Measurements from ENCODE around the gene ZDHHC8.

Gene ZDHHC8

GRCh38 chr22:20182365-20182764 lies 50.8 kb downstream of the ZDHHC8 start:
- no peak for DNase-seq

- DNase-seq, result no peak
These were observed 51.5 kb downstream of the ZDHHC8 start for GRCh38 chr22:20183101-20183500.

- DNase-seq, result no peak
These were observed 52.2 kb downstream of the ZDHHC8 start for GRCh38 chr22:20183823-20184222.

GRCh38 chr22:20184501-20185165 lies 53.0 kb downstream of the ZDHHC8 start:
- DNase-seq, result no peak

DNA sequence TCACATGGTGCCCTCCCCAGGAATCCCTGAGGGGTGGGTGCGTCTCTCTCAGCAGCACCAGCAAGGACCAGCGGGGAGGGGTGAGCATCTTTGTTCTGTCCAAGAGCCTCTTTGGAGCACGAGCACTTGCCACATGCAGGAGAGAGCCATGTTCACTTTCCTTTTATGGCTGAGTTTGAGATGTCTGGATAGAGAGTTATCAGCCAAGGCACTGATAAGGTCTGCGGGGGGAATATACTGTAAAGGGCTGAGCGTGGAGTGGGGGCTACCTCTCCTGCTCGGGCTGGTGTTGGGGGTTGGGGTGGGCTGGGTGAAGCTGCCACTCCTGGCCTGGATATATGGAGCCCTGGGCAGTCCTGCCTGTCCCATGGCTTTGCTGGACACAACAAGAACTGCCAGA lies 54.1 kb downstream of the ZDHHC8 start:
- DNase-seq, result no peak

- no peak for DNase-seq
These were observed 54.7 kb downstream of the ZDHHC8 start for GRCh38 chr22:20186183-20186870.

- no peak for DNase-seq
These were observed 55.4 kb downstream of the ZDHHC8 start for GRCh38 chr22:20186871-20187546.

- no peak for DNase-seq
These were observed 56.4 kb downstream of the ZDHHC8 start for GRCh38 chr22:20187777-20188566.

DNA sequence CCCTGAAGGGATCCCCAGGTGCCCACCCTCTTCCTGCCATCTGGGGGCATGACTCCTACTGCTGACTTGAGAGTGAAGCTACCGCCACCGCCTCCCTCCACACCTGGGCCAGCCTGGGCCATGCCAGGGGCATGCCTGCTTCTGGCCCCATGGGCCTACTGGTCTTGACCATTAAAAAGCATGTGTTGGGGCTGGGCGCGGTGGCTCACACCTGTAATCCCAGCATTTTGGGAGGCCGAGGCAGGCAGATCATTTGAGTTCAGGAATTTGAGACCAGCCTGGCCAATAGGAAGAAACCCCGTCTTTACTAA lies 56.9 kb downstream of the ZDHHC8 start:
- DNase-seq, result no peak

- no peak for DNase-seq
These were observed 59.5 kb downstream of the ZDHHC8 start for GRCh38 chr22:20191000-20191515.

- DNase-seq, result no peak
These were observed 60.2 kb downstream of the ZDHHC8 start for GRCh38 chr22:20191803-20192202.

- DNase-seq, result no peak
These were observed 60.8 kb downstream of the ZDHHC8 start for GRCh38 chr22:20192293-20192971.

DNA sequence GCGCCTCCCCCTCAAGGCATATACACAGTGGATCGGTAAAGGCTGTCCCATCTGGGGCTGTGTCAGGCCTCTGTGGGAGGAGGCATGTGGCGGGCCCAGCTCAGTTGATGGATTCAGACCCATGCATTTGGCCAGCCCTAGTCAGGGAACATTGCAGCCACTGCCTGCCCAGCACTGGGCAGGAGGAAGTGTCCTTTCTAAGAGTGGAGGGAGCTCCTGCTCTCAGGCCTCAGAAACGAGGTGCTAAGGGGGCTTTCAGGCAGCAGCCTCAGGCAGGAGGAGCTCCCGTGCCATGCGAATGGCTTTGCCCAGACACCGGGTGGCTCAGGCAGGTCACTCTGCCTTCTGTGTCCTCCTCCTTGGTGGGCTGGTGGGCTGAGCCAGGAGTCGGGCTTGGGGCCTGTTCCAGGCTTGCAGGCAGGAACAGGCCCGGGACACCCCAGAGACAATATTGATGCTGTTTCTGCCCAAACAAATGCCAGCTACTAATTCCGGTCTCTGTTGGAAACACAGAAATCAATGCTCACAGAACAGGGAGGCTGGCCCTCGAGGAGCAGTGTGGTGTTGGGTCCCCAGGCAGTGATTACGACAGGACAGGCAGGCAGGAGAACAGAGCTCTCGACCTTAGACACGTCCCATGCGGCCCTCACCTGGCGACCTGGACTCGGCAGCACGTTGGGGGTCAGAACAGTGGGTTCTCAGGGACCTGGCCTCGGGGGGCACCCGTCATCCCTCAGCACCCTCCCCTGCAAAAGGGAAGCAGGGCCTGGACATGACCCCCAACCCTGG lies 61.6 kb downstream of the ZDHHC8 start:
- DNase-seq, result no peak

- DNase-seq, result no peak
These were observed 62.3 kb downstream of the ZDHHC8 start for GRCh38 chr22:20193761-20194494.

DNA sequence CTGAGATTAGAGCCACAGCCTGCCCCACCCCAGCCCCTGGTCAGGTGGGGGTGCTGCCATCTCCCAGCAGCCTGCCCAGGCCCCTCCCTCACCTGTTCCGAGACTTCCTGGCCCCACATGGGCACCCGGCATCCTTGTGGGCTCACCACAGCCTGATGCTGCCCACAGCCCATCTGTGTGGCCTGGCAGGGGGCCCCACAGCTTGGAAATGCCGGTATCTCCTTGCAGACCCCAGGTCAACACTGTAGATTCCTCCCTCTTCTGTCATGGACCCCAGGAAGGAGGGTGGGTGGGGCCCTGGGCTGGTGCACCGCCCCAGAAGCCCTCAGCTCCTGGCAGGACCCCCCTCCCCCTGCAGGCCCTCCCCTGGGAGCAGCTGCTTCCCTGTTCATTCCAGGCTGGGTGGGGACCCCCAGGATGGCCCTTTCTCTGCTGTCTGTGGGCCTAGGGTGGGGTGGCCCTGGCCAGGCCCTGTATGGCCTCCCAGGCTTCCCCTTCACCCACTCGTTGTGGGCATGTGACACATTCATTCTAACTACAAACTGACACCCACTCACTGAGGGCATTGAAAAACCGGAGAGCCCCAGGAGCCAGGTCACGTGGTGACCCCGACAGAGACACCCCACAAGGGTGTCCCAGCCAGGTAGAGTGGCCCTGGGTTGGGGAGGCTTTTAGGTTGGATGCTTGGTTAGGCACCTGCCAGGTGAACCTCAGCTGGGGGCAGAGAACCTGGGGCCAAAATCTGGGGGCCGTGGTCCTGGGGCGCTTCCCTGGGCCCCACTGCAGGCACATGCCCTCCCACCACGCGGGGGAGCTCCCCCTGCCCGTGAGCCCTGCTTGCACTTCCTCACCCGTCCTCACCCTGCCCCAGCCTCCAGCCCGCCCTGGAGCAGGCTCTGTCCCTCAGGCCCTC lies 63.3 kb downstream of the ZDHHC8 start:
- DNase-seq, result no peak

DNA sequence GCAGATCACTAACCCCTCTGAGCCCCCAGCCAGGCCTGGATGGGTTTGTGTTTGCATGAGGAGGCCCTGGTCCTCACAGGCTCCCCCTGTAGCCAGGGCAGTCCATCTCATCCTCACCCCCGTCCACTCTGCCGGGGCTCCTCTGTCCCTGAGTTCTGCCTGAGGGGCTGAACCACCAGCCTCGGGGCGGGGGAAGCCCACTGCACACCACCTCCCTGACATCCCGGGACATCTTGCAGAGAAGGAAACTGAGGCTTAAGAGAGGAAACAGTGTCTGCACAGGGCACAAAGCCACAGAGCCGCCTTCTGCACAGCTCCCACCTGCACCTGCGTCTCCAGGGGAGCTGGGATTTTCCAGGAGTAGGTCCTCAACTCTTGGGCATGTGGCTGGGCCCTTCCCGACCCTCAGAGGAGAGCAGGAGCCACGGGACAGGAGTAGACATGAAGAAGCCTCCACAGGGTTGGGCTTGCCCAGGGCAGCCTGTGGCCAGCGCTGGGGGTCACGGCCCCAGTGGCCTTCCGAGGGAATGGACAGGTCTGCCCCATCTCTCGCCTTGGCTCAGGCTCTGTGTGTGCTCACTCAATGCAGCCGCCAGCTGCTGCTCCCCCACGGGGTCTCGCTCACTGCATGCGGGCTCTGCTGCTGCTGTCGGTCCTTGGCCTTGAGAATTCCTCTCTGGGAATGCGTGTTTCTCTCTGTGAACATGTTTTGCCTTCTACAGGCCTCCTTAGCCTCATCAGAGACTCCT lies 64.7 kb downstream of the ZDHHC8 start:
- no peak for DNase-seq
